ENCODE results near the gene TRPM1.

DNA sequence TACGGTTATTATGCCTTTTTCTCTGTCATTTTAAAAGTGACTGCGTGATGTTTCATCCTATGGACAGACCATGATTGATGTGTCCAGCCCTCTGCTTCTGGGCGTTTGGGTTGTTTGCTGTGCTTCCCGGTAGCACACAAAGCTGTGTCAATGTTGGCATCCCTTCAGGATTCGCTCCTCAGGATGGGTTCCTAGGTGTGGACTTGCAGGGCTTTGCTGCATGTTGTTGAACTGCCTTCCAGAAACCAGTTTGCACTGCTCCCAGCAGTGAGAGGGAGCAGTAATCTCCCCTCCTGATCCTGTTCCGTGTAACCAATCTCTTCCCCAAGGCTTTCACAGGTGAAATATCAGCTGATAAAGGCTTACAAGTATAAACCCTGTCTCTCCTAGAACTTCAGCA, 787 bp downstream of the TRPM1 start:
- TF ChIP-seq, protein P1, sequence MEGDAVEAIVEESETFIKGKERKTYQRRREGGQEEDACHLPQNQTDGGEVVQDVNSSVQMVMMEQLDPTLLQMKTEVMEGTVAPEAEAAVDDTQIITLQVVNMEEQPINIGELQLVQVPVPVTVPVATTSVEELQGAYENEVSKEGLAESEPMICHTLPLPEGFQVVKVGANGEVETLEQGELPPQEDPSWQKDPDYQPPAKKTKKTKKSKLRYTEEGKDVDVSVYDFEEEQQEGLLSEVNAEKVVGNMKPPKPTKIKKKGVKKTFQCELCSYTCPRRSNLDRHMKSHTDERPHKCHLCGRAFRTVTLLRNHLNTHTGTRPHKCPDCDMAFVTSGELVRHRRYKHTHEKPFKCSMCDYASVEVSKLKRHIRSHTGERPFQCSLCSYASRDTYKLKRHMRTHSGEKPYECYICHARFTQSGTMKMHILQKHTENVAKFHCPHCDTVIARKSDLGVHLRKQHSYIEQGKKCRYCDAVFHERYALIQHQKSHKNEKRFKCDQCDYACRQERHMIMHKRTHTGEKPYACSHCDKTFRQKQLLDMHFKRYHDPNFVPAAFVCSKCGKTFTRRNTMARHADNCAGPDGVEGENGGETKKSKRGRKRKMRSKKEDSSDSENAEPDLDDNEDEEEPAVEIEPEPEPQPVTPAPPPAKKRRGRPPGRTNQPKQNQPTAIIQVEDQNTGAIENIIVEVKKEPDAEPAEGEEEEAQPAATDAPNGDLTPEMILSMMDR (tag by site-specific recombination; IDR thresholded peaks at IDR 0.05): no peak
- no peak for TF ChIP-seq ZNF350 (tag by site-specific recombination; IDR thresholded peaks at IDR 0.05)
- TF ChIP-seq ZFP37 (tag by site-specific recombination; IDR thresholded peaks at IDR 0.05): no peak
- no peak for TF ChIP-seq ZNF169 (tag by site-specific recombination; IDR thresholded peaks at IDR 0.05)
- TF ChIP-seq ZNF274 (IDR thresholded peaks at IDR 0.05; ENCODE audit: low read length): no peak
- no peak for TF ChIP-seq ZNF274 (tag by site-specific recombination; IDR thresholded peaks at IDR 0.05; ENCODE audit: borderline replicate concordance)
- TF ChIP-seq, protein P2, sequence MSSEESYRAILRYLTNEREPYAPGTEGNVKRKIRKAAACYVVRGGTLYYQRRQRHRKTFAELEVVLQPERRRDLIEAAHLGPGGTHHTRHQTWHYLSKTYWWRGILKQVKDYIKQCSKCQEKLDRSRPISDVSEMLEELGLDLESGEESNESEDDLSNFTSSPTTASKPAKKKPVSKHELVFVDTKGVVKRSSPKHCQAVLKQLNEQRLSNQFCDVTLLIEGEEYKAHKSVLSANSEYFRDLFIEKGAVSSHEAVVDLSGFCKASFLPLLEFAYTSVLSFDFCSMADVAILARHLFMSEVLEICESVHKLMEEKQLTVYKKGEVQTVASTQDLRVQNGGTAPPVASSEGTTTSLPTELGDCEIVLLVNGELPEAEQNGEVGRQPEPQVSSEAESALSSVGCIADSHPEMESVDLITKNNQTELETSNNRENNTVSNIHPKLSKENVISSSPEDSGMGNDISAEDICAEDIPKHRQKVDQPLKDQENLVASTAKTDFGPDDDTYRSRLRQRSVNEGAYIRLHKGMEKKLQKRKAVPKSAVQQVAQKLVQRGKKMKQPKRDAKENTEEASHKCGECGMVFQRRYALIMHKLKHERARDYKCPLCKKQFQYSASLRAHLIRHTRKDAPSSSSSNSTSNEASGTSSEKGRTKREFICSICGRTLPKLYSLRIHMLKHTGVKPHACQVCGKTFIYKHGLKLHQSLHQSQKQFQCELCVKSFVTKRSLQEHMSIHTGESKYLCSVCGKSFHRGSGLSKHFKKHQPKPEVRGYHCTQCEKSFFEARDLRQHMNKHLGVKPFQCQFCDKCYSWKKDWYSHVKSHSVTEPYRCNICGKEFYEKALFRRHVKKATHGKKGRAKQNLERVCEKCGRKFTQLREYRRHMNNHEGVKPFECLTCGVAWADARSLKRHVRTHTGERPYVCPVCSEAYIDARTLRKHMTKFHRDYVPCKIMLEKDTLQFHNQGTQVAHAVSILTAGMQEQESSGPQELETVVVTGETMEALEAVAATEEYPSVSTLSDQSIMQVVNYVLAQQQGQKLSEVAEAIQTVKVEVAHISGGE (tag by site-specific recombination; conservative IDR thresholded peaks at IDR 0.05; ENCODE audit: low read depth): no peak
- TF ChIP-seq, protein P3, sequence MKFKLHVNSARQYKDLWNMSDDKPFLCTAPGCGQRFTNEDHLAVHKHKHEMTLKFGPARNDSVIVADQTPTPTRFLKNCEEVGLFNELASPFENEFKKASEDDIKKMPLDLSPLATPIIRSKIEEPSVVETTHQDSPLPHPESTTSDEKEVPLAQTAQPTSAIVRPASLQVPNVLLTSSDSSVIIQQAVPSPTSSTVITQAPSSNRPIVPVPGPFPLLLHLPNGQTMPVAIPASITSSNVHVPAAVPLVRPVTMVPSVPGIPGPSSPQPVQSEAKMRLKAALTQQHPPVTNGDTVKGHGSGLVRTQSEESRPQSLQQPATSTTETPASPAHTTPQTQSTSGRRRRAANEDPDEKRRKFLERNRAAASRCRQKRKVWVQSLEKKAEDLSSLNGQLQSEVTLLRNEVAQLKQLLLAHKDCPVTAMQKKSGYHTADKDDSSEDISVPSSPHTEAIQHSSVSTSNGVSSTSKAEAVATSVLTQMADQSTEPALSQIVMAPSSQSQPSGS (tag by site-specific recombination; IDR thresholded peaks at IDR 0.05; ENCODE audit: low read depth): no peak
- TF ChIP-seq ZNF121 (tag by site-specific recombination; IDR thresholded peaks at IDR 0.05): no peak
- TF ChIP-seq, protein P4, sequence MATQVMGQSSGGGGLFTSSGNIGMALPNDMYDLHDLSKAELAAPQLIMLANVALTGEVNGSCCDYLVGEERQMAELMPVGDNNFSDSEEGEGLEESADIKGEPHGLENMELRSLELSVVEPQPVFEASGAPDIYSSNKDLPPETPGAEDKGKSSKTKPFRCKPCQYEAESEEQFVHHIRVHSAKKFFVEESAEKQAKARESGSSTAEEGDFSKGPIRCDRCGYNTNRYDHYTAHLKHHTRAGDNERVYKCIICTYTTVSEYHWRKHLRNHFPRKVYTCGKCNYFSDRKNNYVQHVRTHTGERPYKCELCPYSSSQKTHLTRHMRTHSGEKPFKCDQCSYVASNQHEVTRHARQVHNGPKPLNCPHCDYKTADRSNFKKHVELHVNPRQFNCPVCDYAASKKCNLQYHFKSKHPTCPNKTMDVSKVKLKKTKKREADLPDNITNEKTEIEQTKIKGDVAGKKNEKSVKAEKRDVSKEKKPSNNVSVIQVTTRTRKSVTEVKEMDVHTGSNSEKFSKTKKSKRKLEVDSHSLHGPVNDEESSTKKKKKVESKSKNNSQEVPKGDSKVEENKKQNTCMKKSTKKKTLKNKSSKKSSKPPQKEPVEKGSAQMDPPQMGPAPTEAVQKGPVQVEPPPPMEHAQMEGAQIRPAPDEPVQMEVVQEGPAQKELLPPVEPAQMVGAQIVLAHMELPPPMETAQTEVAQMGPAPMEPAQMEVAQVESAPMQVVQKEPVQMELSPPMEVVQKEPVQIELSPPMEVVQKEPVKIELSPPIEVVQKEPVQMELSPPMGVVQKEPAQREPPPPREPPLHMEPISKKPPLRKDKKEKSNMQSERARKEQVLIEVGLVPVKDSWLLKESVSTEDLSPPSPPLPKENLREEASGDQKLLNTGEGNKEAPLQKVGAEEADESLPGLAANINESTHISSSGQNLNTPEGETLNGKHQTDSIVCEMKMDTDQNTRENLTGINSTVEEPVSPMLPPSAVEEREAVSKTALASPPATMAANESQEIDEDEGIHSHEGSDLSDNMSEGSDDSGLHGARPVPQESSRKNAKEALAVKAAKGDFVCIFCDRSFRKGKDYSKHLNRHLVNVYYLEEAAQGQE (tag by site-specific recombination; IDR thresholded peaks at IDR 0.05): no peak
- TF ChIP-seq, protein P5, sequence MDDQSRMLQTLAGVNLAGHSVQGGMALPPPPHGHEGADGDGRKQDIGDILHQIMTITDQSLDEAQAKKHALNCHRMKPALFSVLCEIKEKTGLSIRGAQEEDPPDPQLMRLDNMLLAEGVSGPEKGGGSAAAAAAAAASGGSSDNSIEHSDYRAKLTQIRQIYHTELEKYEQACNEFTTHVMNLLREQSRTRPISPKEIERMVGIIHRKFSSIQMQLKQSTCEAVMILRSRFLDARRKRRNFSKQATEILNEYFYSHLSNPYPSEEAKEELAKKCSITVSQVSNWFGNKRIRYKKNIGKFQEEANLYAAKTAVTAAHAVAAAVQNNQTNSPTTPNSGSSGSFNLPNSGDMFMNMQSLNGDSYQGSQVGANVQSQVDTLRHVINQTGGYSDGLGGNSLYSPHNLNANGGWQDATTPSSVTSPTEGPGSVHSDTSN (CRISPR knock-in tag; IDR thresholded peaks at IDR 0.05): no peak
- no peak for TF ChIP-seq SETDB1 (IDR thresholded peaks at IDR 0.05; ENCODE audit: insufficient read length, low read length)
- no peak for TF ChIP-seq ZNF354C (tag by site-specific recombination; IDR thresholded peaks at IDR 0.05; ENCODE audit: borderline replicate concordance, low read depth)
- no peak for TF ChIP-seq ZFHX2 (tag by site-specific recombination; conservative IDR thresholded peaks at IDR 0.05)
